Measurements from ENCODE around the gene TBX21.

The TBX21 gene

GRCh38 chr17:47728214-47728877, 4.7 kb upstream of the TBX21 start:
- in situ Hi-C loops (cut with HindIII; ENCODE audit: low sequenced_read_pairs) = no loop called here

DNA sequence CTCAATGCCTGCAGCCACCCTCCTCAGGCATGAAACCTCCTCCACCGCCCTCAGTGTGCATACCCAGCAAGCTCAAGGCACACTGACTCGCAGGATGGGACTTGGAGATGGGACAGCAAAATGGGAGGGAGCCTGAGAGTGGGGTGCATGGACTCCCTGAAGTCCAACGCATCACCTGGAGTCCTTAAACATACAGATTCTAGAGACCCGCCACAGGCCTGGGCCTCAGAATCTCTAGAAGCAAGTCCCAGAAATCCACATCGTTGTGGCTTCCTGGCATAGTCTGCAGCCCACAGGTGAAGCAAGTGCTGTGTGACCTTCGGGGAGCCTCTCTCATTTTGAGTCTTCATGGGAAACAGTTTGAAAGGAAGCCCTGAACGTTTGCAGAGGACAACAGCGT, 3.6 kb upstream of the TBX21 start:
- in situ Hi-C loops (cut with HindIII; ENCODE audit: low sequenced_read_pairs) = no loop called here

GRCh38 chr17:47730681-47731080, 2.4 kb upstream of the TBX21 start:
- in situ Hi-C loops (cut with HindIII; ENCODE audit: low sequenced_read_pairs) = no loop called here

DNA sequence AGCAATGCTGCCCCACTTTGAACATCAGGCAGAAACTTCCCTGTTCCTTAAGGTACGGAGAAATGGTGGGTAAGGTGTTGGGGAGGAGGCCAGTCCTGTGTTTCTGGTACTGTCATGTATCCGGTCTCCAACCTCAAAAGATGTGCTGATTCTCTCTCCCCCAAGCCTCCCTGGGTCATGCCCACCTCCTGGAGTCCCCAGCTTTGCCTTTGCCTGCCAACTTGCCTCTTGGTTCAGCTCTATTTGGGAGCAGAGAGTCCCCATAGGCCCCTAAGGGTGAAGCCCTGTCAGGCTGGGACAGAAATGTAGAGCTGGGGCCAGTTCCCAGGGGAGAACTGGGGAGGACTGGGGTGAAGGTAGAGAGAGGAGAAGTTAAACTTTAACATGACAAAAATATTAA, 1.6 kb upstream of the TBX21 start:
- in situ Hi-C loops (cut with HindIII; ENCODE audit: low sequenced_read_pairs) = no loop called here

DNA sequence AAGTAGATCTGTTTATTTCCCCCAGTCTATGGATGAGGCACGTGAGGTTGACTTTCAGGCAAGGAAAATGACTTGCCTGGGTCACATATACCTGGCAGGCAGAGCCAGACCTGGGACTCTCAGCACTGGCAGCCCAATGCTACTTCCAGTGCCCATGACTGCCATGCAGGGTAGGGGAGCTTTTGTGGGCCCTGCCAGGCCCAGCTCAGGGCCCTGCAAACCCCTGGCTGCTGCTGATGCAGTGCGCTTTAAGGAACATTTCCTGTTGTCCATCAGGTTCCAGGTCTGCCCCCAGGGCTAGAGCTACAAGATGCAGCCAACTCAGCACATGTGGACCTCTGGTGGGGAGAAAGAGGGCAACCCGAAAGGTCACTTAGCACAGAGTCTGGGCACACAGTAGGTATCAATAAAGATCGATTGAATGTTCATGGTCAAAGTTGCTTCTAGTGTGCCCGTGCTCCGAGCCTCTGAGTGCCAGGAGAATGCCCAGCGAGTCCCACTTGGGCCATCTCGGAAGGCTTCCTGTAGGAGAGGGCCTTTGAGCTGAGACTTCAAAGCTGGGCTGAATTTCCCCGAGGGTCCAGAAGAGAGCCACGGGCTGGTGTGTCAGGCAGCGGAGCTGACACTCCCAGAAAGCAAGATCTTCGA, 513 bp upstream of the TBX21 start:
- in situ Hi-C loops (cut with HindIII; ENCODE audit: low sequenced_read_pairs) = no loop called here

- in situ Hi-C loops (cut with HindIII; ENCODE audit: low sequenced_read_pairs) = no loop called here
Observed at GRCh38 chr17:47733674-47734410, 806 bp downstream of the TBX21 start.

GRCh38 chr17:47735139-47735464, 2.1 kb downstream of the TBX21 start:
- in situ Hi-C loops (cut with HindIII; ENCODE audit: low sequenced_read_pairs) = loop anchor here (5.0 kb wide), 1 partner anchor 87 kb away; the partner anchor contains the start of gene OSBPL7

DNA sequence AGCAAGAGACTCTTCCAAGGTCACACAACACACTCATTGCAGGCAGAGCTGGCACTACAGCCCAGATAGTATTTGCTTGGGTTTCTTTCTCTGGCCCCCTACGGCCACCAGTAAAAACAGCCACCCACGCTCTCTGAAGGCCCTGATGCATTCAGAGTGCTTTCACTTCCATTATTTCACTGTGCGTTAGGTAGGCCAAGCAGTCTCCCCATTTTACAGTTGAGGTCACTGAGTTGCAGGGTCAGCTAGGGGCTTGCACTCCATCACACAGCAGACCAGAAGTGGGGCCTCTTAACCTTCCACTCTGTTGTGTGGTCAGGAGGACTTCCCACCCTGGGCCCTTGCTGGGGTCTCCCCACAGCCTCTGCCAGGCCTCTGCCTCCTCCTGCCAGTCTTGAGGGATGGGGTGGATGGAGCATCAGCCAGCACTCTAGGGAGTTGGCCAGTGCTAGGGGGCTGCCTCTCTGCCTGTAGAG, 2.5 kb downstream of the TBX21 start:
- in situ Hi-C loops (cut with HindIII; ENCODE audit: low sequenced_read_pairs) = loop anchor here (5.0 kb wide), 1 partner anchor 87 kb away; the partner anchor contains the start of gene OSBPL7

DNA sequence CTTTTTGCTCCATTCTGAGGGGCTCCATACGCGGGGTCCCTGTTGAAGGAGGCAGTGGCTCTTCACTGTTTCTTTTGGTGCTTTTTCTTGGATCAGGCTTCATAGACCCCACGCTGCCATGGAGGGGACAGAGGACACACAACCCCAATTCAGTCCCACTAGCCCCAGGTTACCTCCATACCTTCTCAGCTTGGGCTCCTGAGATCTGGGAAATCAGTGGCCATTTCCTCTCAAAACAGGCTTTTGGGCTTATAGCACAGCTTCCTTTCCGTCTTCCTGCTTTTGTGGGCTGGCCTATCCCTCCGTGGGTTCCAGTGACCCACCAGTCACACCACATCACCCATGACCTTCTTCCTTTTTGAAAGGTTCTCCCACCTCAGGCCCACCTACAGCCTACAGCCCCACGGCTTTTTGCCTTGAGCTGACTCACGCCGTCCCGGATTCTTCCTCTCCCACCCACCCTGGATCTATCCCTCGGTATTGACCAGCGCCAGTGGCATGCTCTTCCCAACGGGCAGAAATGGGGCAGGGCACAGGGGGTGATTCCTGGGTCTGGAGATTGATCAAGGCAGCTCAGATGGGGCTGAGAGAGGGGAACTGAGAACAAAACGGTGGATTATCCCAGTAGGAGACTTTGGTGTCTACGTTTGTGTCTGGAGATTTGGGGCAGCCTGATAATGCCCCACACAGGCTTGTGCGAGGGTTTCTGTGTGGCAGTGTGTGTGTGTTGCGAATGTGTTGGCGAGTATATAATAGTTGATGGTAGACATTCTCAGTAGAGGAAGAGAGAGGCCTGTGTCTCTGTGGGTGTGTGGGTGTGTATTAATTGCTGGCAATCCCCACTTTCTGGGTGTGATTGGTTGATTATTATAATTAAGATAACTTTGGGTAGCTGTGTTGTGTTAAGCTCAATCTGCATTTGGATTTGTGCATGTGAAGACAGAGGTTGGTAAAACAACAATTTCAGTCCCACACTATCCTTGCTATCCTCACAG, 3.8 kb downstream of the TBX21 start:
- in situ Hi-C loops (cut with HindIII; ENCODE audit: low sequenced_read_pairs) = loop anchor here (5.0 kb wide), 1 partner anchor 86 kb away; the partner anchor contains the start of gene OSBPL7

GRCh38 chr17:47738178-47738577, 5.1 kb downstream of the TBX21 start:
- in situ Hi-C loops (cut with HindIII; ENCODE audit: low sequenced_read_pairs) = loop anchor here (5.0 kb wide), 1 partner anchor 84 kb away; the partner anchor contains the start of gene OSBPL7

DNA sequence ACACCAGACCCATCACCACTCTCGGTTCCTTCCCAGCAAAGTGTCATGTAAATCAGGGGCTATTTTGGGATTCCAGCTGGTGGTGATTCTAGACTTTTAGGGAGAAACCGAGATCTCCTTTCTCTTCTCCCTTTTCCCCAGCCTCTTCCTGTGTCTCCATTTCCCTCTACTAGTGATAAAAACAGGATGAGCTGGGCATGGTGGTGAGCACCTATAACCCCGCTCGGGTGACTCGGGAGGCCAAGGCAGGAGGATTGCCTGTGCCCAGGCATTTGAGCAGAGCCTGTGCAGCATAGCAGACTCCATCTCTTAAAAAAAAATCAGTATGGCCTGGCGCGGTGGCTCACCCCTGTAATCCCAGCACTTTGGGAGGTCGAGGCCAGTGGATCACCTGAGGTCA, 6.1 kb downstream of the TBX21 start:
- in situ Hi-C loops (cut with HindIII; ENCODE audit: low sequenced_read_pairs) = loop anchor here (5.0 kb wide), 1 partner anchor 83 kb away; the partner anchor contains the start of gene OSBPL7

GRCh38 chr17:47739945-47740344, 6.9 kb downstream of the TBX21 start:
- in situ Hi-C loops (cut with HindIII; ENCODE audit: low sequenced_read_pairs) = loop anchor here (5.0 kb wide), 1 partner anchor 82 kb away; the partner anchor contains the start of gene OSBPL7

GRCh38 chr17:47741109-47741792, 8.2 kb downstream of the TBX21 start:
- in situ Hi-C loops (cut with HindIII; ENCODE audit: low sequenced_read_pairs) = no loop called here

DNA sequence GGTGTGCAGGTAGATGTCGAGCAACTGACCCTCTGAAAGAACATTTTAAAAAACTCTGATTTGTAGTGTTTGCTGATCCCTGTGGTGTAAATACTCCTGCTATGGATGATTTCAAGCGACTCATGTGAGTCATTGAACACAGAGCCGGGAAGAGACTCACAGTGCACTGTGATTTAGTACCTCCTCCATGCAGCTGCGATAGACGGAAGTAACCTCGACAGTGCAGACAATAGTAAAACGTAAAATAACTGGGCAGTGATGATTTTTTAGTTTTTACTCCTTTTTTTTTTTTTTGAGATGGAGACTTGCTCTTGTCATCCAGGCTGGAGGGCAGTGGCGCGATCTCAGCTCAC, 8.7 kb downstream of the TBX21 start:
- in situ Hi-C loops (cut with HindIII; ENCODE audit: low sequenced_read_pairs) = no loop called here

- in situ Hi-C loops (cut with HindIII; ENCODE audit: low sequenced_read_pairs) = no loop called here
Observed at GRCh38 chr17:47742319-47743181, 9.5 kb downstream of the TBX21 start.

- in situ Hi-C loops (cut with HindIII; ENCODE audit: low sequenced_read_pairs) = no loop called here
Observed at GRCh38 chr17:47744168-47745036, 11.4 kb downstream of the TBX21 start.

DNA sequence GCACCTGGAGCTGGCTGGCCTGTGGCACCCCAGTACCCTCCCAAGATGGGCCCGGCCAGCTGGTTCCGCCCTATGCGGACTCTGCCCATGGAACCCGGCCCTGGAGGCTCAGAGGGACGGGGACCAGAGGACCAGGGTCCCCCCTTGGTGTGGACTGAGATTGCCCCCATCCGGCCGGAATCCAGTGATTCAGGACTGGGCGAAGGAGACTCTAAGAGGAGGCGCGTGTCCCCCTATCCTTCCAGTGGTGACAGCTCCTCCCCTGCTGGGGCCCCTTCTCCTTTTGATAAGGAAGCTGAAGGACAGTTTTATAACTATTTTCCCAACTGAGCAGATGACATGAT, 12.0 kb downstream of the TBX21 start:
- in situ Hi-C loops (cut with HindIII; ENCODE audit: low sequenced_read_pairs) = no loop called here

- in situ Hi-C loops (cut with HindIII; ENCODE audit: low sequenced_read_pairs) = no loop called here
Observed at GRCh38 chr17:47751471-47751870, 18.4 kb downstream of the TBX21 start.
